ENCODE measurements around the gene CD48.

DNA sequence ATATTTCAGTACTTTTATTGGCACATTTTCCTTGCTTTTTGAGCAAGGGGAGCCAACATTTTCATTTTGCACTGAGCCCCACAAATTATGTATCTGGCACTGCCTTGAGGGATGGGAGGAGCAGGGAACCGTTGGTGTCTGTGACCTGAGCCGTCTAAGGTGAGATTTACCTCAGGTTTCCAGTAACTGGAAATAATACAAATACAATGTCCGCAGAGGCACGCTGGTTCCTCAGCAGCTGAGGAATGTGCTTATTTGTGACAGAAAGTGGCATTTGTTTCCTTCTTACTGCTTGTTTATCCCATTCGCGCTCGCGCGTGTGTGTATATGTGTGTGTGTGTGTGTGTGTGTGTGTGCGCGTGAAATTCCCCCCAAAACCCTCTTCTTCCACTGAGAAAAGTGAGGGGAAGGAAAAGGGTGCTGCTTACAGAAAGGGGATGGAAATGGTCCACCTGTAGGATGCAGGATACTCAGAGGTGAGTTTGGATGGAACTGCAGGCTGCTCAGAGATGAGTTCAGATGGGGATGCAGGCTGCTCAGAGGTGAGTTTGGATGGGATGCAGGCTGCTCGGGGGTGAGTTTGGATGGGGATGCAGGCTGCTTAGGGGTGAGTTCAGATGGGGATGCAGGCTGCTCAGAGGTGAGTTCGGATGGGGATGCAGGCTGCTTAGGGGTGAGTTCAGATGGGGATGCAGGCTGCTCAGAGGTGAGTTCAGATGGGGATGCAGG is 34.6 kb downstream of the CD48 start:
- TF ChIP-seq, protein P1, sequence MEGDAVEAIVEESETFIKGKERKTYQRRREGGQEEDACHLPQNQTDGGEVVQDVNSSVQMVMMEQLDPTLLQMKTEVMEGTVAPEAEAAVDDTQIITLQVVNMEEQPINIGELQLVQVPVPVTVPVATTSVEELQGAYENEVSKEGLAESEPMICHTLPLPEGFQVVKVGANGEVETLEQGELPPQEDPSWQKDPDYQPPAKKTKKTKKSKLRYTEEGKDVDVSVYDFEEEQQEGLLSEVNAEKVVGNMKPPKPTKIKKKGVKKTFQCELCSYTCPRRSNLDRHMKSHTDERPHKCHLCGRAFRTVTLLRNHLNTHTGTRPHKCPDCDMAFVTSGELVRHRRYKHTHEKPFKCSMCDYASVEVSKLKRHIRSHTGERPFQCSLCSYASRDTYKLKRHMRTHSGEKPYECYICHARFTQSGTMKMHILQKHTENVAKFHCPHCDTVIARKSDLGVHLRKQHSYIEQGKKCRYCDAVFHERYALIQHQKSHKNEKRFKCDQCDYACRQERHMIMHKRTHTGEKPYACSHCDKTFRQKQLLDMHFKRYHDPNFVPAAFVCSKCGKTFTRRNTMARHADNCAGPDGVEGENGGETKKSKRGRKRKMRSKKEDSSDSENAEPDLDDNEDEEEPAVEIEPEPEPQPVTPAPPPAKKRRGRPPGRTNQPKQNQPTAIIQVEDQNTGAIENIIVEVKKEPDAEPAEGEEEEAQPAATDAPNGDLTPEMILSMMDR (IDR thresholded peaks at IDR 0.05), result no peak
- no peak for TF ChIP-seq POLR2AphosphoS5 (IDR thresholded peaks at IDR 0.05)
- no peak for TF ChIP-seq EP300 (IDR thresholded peaks at IDR 0.05)
